ENCODE measurements around the gene CHAF1A. TPM values are rescaled to one million over a fixed set of nuclear protein-coding genes. Genes with fewer than 3 reads are reported as not detected.

The CHAF1A gene
- polyA plus RNA-seq, 5 donors: 16.8 to 29.1 (median 24.7) TPM

- no peak for DNase-seq
These were observed 85.1 kb downstream of the CHAF1A start for GRCh38 chr19:4487572-4487971.

- no peak for DNase-seq
These were observed 86.1 kb downstream of the CHAF1A start for GRCh38 chr19:4488496-4488895.

- DNase-seq: no peak
These were observed 89.0 kb downstream of the CHAF1A start for GRCh38 chr19:4491446-4491845.

GRCh38 chr19:4492337-4493103 is 90.1 kb downstream of the CHAF1A start:
- DNase-seq: no peak

Other genes with a start within 250 kb of the CHAF1A start
- under 1 TPM in 1 of 5 donors, not detected in 4; 0.16 TPM for gene CREB3L3, start 249.0 kb upstream of the CHAF1A start, polyA plus RNA-seq (ENCODE audit: insufficient read depth in 1 of 5, insufficient read length in 5 of 5, low replicate concordance in 1 of 5)
- gene SIRT6, start 220.1 kb upstream of the CHAF1A start, polyA plus RNA-seq (ENCODE audit: insufficient read depth in 1 of 5, insufficient read length in 5 of 5, low replicate concordance in 1 of 5): 10 to 100 TPM; 15.5 to 29.9 (median 18.3) TPM
- gene ANKRD24, start 220.0 kb upstream of the CHAF1A start, polyA plus RNA-seq (ENCODE audit: insufficient read depth in 1 of 5, insufficient read length in 5 of 5, low replicate concordance in 1 of 5): 1 to 10 TPM in 3 of 5 donors, under 1 TPM in 2; 0.73 to 3.1 (median 1.1) TPM
- 1 to 10 TPM in 2 of 5 donors, under 1 TPM in 3; 0.40 to 1.3 (median 0.87) TPM for gene EBI3, start 173.1 kb upstream of the CHAF1A start, polyA plus RNA-seq (ENCODE audit: insufficient read depth in 1 of 5, insufficient read length in 5 of 5, low replicate concordance in 1 of 5)
- gene YJU2, start 155.6 kb upstream of the CHAF1A start, polyA plus RNA-seq (ENCODE audit: insufficient read depth in 1 of 5, insufficient read length in 5 of 5, low replicate concordance in 1 of 5): 10 to 100 TPM; 14.4 to 23.7 (median 17.6) TPM
- 1 to 10 TPM in 1 of 5 donors, under 1 TPM in 4; 0.23 to 6.4 (median 0.30) TPM for gene SHD, start 123.4 kb upstream of the CHAF1A start, polyA plus RNA-seq (ENCODE audit: insufficient read depth in 1 of 5, insufficient read length in 5 of 5, low replicate concordance in 1 of 5)
- gene TMIGD2, start 100.3 kb upstream of the CHAF1A start, polyA plus RNA-seq (ENCODE audit: insufficient read depth in 1 of 5, insufficient read length in 5 of 5, low replicate concordance in 1 of 5): under 1 TPM; 0.37 to 0.63 (median 0.43) TPM
- 1 to 10 TPM in 4 of 5 donors, under 1 TPM in 1; 0.94 to 2.3 (median 1.9) TPM for gene FSD1, start 98.0 kb upstream of the CHAF1A start, polyA plus RNA-seq (ENCODE audit: insufficient read depth in 1 of 5, insufficient read length in 5 of 5, low replicate concordance in 1 of 5)
- 10 to 100 TPM; 29.1 to 40.3 (median 33.3) TPM for gene STAP2, start 63.8 kb upstream of the CHAF1A start, polyA plus RNA-seq (ENCODE audit: insufficient read depth in 1 of 5, insufficient read length in 5 of 5, low replicate concordance in 1 of 5)
- gene MPND, start 59.1 kb upstream of the CHAF1A start, polyA plus RNA-seq (ENCODE audit: insufficient read depth in 1 of 5, insufficient read length in 5 of 5, low replicate concordance in 1 of 5): 10 to 100 TPM; 14.7 to 27.8 (median 20.8) TPM
- 100 to 1,000 TPM in 1 of 5 donors, 10 to 100 TPM in 4; 64.8 to 131 (median 87.4) TPM for gene SH3GL1, start 2.1 kb upstream of the CHAF1A start, polyA plus RNA-seq (ENCODE audit: insufficient read depth in 1 of 5, insufficient read length in 5 of 5, low replicate concordance in 1 of 5)
- gene UBXN6, start 55.2 kb downstream of the CHAF1A start, polyA plus RNA-seq (ENCODE audit: insufficient read depth in 1 of 5, insufficient read length in 5 of 5, low replicate concordance in 1 of 5): 100 to 1,000 TPM in 1 of 5 donors, 10 to 100 TPM in 4; 68.2 to 133 (median 89.3) TPM
- gene HDGFL2, start 69.7 kb downstream of the CHAF1A start, polyA plus RNA-seq (ENCODE audit: insufficient read depth in 1 of 5, insufficient read length in 5 of 5, low replicate concordance in 1 of 5): 10 to 100 TPM; 59.1 to 97.0 (median 77.2) TPM
- gene PLIN4, start 115.8 kb downstream of the CHAF1A start, polyA plus RNA-seq (ENCODE audit: insufficient read depth in 1 of 5, insufficient read length in 5 of 5, low replicate concordance in 1 of 5): 1 to 10 TPM in 3 of 5 donors, under 1 TPM in 2; 0.75 to 1.4 (median 1.1) TPM
- gene PLIN5, start 132.6 kb downstream of the CHAF1A start, polyA plus RNA-seq (ENCODE audit: insufficient read depth in 1 of 5, insufficient read length in 5 of 5, low replicate concordance in 1 of 5): 1 to 10 TPM; 1.8 to 3.1 (median 1.8) TPM
- 1 to 10 TPM in 3 of 5 donors, under 1 TPM in 2; 0.64 to 1.1 (median 1.0) TPM for gene LRG1, start 137.4 kb downstream of the CHAF1A start, polyA plus RNA-seq (ENCODE audit: insufficient read depth in 1 of 5, insufficient read length in 5 of 5, low replicate concordance in 1 of 5)
- gene SEMA6B, start 157.0 kb downstream of the CHAF1A start, polyA plus RNA-seq (ENCODE audit: insufficient read depth in 1 of 5, insufficient read length in 5 of 5, low replicate concordance in 1 of 5): 1 to 10 TPM; 2.1 to 5.2 (median 2.8) TPM
- gene TNFAIP8L1, start 236.9 kb downstream of the CHAF1A start, polyA plus RNA-seq (ENCODE audit: insufficient read depth in 1 of 5, insufficient read length in 5 of 5, low replicate concordance in 1 of 5): 10 to 100 TPM; 13.1 to 16.7 (median 13.7) TPM